Ishikawa (cell line): ENCODE measurements around the gene BCR.

Experiments
- CEBPB ChIP-seq: IDR thresholded peaks from 2 replicates; pipeline ENCODE4 v1.6.1; 2012
- CREB1 ChIP-seq: IDR thresholded peaks from 2 replicates; pipeline ENCODE4 v1.6.1; 2012; ENCODE audit warnings: low read depth
- EGR1 ChIP-seq: IDR thresholded peaks from 2 replicates; pipeline ENCODE4 v1.6.1; 2012
- EP300 ChIP-seq: IDR thresholded peaks from 2 replicates; pipeline ENCODE4 v1.6.1; 2012; ENCODE audit warnings: borderline replicate concordance
- FOXM1 ChIP-seq: IDR thresholded peaks from 2 replicates; pipeline ENCODE4 v1.6.1; 2012; ENCODE audit warnings: low read depth, borderline replicate concordance
- NFIC ChIP-seq: IDR thresholded peaks from 2 replicates; pipeline ENCODE4 v1.6.1; 2012
- RAD21 ChIP-seq: IDR thresholded peaks from 2 replicates; pipeline ENCODE4 v1.6.1; 2012; ENCODE audit warnings: low read depth
- TAF1 ChIP-seq: IDR thresholded peaks from 2 replicates; pipeline ENCODE4 v1.6.1; 2012; ENCODE audit warnings: low read depth, mild to moderate bottlenecking
- TCF12 ChIP-seq: IDR thresholded peaks from 2 replicates; pipeline ENCODE4 v1.6.1; 2012; ENCODE audit warnings: low read depth
- TEAD4 ChIP-seq: IDR thresholded peaks from 2 replicates; pipeline ENCODE4 v1.6.1; 2012
- YY1 ChIP-seq: IDR thresholded peaks from 2 replicates; pipeline ENCODE4 v1.6.1; 2012; ENCODE audit warnings: low read depth
- ZBTB7A ChIP-seq: IDR thresholded peaks from 2 replicates; pipeline ENCODE4 v1.6.1; 2012; ENCODE audit warnings: low read depth
- TF ChIP-seq, protein P1 (sequence below): IDR thresholded peaks from 2 replicates; pipeline ENCODE4 v1.6.1; 2012; ENCODE audit warnings: low read depth, mild to moderate bottlenecking
- TF ChIP-seq, protein P2 (sequence below): IDR thresholded peaks from 2 replicates; pipeline ENCODE4 v1.6.1; 2012
- TF ChIP-seq, protein P3 (sequence below): IDR thresholded peaks from 2 replicates; pipeline ENCODE4 v1.6.1; 2012

Gene BCR

DNA sequence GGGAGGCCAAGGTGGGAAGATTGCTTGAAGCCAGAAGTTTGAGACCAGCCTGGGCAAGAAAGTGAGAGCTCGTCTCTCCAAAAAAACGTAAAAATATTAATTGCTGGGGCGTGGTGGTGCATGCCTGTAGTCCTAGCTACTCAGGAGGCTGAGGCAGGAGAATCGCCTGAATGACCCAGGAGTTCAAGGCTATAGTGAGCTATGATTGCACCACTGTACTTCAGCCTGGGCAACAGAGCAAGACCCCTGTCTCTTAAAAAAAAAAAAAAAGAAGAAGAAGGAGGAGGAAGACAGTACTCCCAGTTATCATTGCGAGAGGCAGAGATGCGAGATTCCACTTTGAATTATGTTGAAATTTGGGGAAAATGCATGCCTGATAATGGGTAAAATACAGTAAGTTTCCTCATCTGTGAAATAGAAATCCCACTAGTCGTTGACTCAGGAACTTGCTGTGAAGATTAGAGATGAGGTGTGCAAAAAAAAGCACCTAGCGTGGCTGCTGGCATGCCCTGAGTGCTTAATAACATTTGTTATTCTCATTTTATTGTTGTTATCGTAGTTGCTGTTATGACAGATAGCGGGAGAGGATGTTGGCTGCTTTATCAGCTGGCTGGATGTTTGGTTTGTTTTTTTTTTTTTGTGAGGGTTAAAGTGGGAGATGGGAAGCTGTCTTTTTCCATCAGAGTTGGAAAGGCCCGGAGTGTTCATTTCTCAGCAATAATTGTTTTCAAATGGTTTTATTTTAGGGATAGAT lies 33.4 kb downstream of the BCR start:
- TF ChIP-seq, protein P1, sequence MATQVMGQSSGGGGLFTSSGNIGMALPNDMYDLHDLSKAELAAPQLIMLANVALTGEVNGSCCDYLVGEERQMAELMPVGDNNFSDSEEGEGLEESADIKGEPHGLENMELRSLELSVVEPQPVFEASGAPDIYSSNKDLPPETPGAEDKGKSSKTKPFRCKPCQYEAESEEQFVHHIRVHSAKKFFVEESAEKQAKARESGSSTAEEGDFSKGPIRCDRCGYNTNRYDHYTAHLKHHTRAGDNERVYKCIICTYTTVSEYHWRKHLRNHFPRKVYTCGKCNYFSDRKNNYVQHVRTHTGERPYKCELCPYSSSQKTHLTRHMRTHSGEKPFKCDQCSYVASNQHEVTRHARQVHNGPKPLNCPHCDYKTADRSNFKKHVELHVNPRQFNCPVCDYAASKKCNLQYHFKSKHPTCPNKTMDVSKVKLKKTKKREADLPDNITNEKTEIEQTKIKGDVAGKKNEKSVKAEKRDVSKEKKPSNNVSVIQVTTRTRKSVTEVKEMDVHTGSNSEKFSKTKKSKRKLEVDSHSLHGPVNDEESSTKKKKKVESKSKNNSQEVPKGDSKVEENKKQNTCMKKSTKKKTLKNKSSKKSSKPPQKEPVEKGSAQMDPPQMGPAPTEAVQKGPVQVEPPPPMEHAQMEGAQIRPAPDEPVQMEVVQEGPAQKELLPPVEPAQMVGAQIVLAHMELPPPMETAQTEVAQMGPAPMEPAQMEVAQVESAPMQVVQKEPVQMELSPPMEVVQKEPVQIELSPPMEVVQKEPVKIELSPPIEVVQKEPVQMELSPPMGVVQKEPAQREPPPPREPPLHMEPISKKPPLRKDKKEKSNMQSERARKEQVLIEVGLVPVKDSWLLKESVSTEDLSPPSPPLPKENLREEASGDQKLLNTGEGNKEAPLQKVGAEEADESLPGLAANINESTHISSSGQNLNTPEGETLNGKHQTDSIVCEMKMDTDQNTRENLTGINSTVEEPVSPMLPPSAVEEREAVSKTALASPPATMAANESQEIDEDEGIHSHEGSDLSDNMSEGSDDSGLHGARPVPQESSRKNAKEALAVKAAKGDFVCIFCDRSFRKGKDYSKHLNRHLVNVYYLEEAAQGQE: no peak
- TF ChIP-seq EP300: no peak
- TF ChIP-seq ZBTB7A: no peak
- TF ChIP-seq, protein P2, sequence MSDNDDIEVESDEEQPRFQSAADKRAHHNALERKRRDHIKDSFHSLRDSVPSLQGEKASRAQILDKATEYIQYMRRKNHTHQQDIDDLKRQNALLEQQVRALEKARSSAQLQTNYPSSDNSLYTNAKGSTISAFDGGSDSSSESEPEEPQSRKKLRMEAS: no peak
- no peak for TF ChIP-seq CEBPB
- no peak for TF ChIP-seq TAF1
- no peak for TF ChIP-seq TCF12
- no peak for TF ChIP-seq NFIC
- TF ChIP-seq RAD21: no peak
- TF ChIP-seq CREB1: no peak
- TF ChIP-seq, protein P3, sequence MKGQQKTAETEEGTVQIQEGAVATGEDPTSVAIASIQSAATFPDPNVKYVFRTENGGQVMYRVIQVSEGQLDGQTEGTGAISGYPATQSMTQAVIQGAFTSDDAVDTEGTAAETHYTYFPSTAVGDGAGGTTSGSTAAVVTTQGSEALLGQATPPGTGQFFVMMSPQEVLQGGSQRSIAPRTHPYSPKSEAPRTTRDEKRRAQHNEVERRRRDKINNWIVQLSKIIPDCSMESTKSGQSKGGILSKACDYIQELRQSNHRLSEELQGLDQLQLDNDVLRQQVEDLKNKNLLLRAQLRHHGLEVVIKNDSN: no peak
- no peak for TF ChIP-seq EGR1
- no peak for TF ChIP-seq YY1
- TF ChIP-seq TEAD4: no peak
- TF ChIP-seq FOXM1: no peak

DNA sequence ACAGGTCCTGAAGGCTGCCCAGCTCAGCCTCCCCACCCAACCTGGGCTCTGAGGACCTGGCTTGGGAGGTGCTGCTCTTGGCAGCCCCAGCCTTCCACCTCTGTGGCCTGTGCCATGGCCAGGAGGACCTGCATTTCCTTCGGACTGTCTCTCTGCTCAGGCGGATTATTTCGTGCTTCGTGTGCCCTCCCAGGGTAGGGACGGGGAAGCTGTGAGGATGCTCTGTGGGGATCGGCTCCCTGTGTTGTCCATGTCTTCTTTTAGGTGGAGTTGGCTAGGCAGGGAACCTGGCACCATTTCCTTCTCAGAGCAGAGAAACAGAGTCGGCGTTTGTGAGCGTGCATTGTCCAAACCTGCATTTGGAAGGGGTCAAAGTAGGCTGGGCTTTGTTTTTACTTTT lies 34.1 kb downstream of the BCR start:
- TF ChIP-seq FOXM1 (no peak), CEBPB (no peak), TEAD4 (no peak), TCF12 (no peak), YY1 (no peak), CREB1 (no peak), EP300 (no peak), EGR1 (no peak), TAF1 (no peak), RAD21 (no peak)
- TF ChIP-seq, protein P3: no peak
- TF ChIP-seq, protein P2: no peak
- TF ChIP-seq, protein P1: no peak

DNA sequence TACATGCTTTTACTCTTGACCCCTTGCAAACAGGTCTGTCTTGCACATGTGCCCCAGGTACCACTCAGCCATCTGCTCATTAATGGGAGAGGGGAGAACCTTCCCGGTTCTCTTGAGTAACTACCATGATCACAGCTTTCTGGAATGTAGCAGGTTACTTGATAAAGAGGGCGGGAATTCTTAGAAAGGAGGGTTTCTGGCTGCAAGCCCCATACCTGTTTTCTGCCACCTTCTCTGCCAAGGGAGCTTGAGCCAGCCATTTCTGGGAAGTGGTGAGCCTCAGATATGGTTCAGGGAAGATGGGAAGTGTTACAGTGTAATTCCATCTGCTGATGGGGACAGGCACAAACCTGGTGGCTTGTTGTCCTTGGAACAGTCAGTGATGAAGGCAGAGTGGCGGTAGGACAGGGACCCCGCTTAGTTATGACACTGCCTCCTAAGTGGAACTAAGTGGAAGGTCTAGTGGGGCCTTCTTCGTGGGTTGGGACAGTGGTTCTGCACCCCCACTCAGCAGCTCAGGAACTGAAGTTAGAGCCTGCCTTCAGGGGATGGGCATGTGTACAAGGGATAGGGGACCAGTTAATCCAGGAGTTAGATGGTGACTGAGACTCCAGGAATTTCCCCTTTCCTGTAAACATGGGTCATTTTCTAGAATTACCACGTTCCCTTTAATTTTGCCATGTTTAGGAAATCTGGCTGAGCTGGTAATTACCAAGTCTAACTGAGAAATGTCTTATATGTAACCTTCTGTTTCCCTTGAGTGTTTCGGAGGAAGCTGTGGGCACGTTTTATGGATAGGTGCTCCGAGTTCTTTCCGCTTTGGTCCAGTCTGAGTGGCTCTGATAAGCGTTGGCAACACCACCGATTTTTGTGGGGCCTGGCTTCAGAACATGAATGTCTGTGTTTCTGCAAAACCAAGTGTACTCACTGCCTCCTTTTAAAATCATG lies 35.3 kb downstream of the BCR start:
- TF ChIP-seq TEAD4 (peak; percentile 48; the same call in 1 of the 2 replicates), ZBTB7A (no peak), CREB1 (no peak), NFIC (peak; percentile 53), RAD21 (no peak), EP300 (no peak), CEBPB (no peak; the same call in 1 of the 2 replicates)
- TF ChIP-seq, protein P2: no peak
- TF ChIP-seq, protein P3: no peak
- TF ChIP-seq, protein P1: no peak
